Keratinocyte (primary cell): ENCODE data around the gene ABHD2. TPM values are rescaled to one million over a fixed set of nuclear protein-coding genes. Genes with fewer than 3 reads are reported as not detected.

ENCODE experiments used
- DNase-seq: peaks from one replicate; pipeline ENCODE4 v3.0.0-alpha.2; 2011; ENCODE audit warnings: low read depth, missing footprints, low spot score
- FAIRE-seq: peaks from 2 replicates; lab custom pipeline; 2011; peaks lifted over from hg19 to GRCh38; lab: Jason Lieb, UNC
- H2AFZ ChIP-seq: 2 replicates; pipeline ENCODE4 v1.6.0; 2012; ENCODE audit warnings: low read length, control low read depth, inconsistent platforms; ENCODE audit not compliant: control insufficient read depth
- H3K27ac ChIP-seq: 2 replicates; pipeline ENCODE4 v1.5.1; 2011; ENCODE audit warnings: low read length; ENCODE audit not compliant: control insufficient read depth, insufficient read depth
- H3K27me3 ChIP-seq: 3 replicates; pipeline ENCODE4 v1.6.0; 2011; ENCODE audit warnings: low read length; ENCODE audit not compliant: control insufficient read depth, insufficient read depth; ENCODE audit errors: extremely low read depth
- H3K36me3 ChIP-seq, 2 experiments: 2 replicates in 1 of 2; 3 replicates in 1 of 2; pipeline ENCODE4 v1.5.1; 2011; ENCODE audit warnings: low read length in 2 of 2, mild to moderate bottlenecking in 1 of 2; ENCODE audit not compliant: control insufficient read depth in 2 of 2, insufficient read depth in 2 of 2; ENCODE audit errors: extremely low read depth in 1 of 2
- H3K4me1 ChIP-seq: 3 replicates; pipeline ENCODE4 v1.5.1; 2011; ENCODE audit warnings: low read length; ENCODE audit not compliant: control insufficient read depth, insufficient read depth; ENCODE audit errors: extremely low read depth
- H3K4me2 ChIP-seq: 3 replicates; pipeline ENCODE4 v1.6.0; 2011; ENCODE audit warnings: low read depth, low read length; ENCODE audit not compliant: control insufficient read depth, insufficient read depth; ENCODE audit errors: extremely low read depth
- H3K4me3 ChIP-seq, 3 experiments: fragments of 200-600 bp in 1 of 3; sonication (generic) in 1 of 3; 2 replicates in 2 of 3; 3 replicates in 1 of 3; pipeline ENCODE4 v1.5.1; 2011 to 2016; ENCODE audit warnings: low read length in 3 of 3, mild to moderate bottlenecking in 3 of 3, control low read depth in 2 of 3, inconsistent platforms in 1 of 3, low read depth in 1 of 3, mixed read lengths in 1 of 3, mixed run types in 1 of 3, moderate library complexity in 1 of 3; ENCODE audit not compliant: control insufficient read depth in 2 of 3, insufficient read depth in 2 of 3; ENCODE audit errors: extremely low read depth in 1 of 3
- H3K79me2 ChIP-seq: 2 replicates; pipeline ENCODE4 v1.6.0; 2012; ENCODE audit warnings: low read length; ENCODE audit not compliant: control insufficient read depth, insufficient read depth
- H3K9ac ChIP-seq: 3 replicates; pipeline ENCODE4 v1.6.0; 2011; ENCODE audit warnings: low read length; ENCODE audit not compliant: control insufficient read depth, insufficient read depth; ENCODE audit errors: extremely low read depth
- H3K9me1 ChIP-seq: 3 replicates; pipeline ENCODE4 v1.6.0; 2011; ENCODE audit warnings: low read length; ENCODE audit not compliant: control insufficient read depth, insufficient read depth; ENCODE audit errors: extremely low read depth
- H3K9me3 ChIP-seq: 2 replicates; pipeline ENCODE4 v1.5.1; 2012; ENCODE audit warnings: low read depth, low read length; ENCODE audit not compliant: control insufficient read depth
- H4K20me1 ChIP-seq: 3 replicates; pipeline ENCODE4 v1.6.0; 2011; ENCODE audit warnings: low read length; ENCODE audit not compliant: control insufficient read depth, insufficient read depth; ENCODE audit errors: extremely low read depth
- EZH2 ChIP-seq: IDR thresholded peaks from one replicate; pipeline ENCODE4 v1.6.1; 2012; ENCODE audit warnings: inconsistent platforms, mild to moderate bottlenecking, low read length, moderate library complexity
- dilution Hi-C: fragments of 300-500 bp; cut with MboI; formaldehyde crosslinking; loops from one replicate; pipeline ENCODE4 v1.7.0; 2020; ENCODE audit warnings: low sequenced_read_pairs; ENCODE audit not compliant: extremely low pct_ligation_motif_present
- polyA plus RNA-seq, 5 experiments: library from polyadenylated mRNA; depleted of rRNA in 3 of 5; stranded (reverse) in 3 of 5; stranded (forward) in 1 of 5; unstranded in 1 of 5; fragments of >200 nt; gene quantifications; 1 replicate in 1 of 5; 2 replicates in 3 of 5; 3 replicates in 1 of 5; pipeline versions ENCODE4 v1.2.1 to v1.2.3, GENCODE V29; 2011 to 2012; ENCODE audit warnings: missing spikeins in 2 of 5, low read depth in 1 of 5, low replicate concordance in 1 of 5
- TF ChIP-seq, protein P1 (sequence below), 3 experiments: IDR thresholded peaks in 1 of 3; conservative IDR thresholded peaks in 1 of 3; optimal IDR thresholded peaks in 1 of 3; 2 replicates in 2 of 3; 3 replicates in 1 of 3; pipeline versions ENCODE3 to v1.5.1; 2011; ENCODE audit warnings: low read length in 3 of 3, mild to moderate bottlenecking in 3 of 3, moderate library complexity in 2 of 3, control low read depth in 1 of 3, inconsistent platforms in 1 of 3; ENCODE audit not compliant: insufficient read depth in 2 of 3; ENCODE audit errors: extremely low read depth in 1 of 3

Gene ABHD2
- polyA plus RNA-seq, 1 donor (not counting 4 experiments of a cell fraction or from before 2014, with no cell fraction given): 22.8 TPM

- no peak overlapping the region for H3K9ac ChIP-seq
- H4K20me1 ChIP-seq: no peaks in the 10 kb centered on the region
- H3K4me3 ChIP-seq: no peak overlapping the region
- H3K27ac ChIP-seq: no peak overlapping the region
- FAIRE-seq (no peak), DNase-seq (no peak)
- no peaks in the 10 kb centered on the region for H3K9me3 ChIP-seq
- no peaks in the 10 kb centered on the region for H3K36me3 ChIP-seq
- no peaks in the 10 kb centered on the region for H3K79me2 ChIP-seq
- TF ChIP-seq EZH2: no peak
- TF ChIP-seq, protein P1, sequence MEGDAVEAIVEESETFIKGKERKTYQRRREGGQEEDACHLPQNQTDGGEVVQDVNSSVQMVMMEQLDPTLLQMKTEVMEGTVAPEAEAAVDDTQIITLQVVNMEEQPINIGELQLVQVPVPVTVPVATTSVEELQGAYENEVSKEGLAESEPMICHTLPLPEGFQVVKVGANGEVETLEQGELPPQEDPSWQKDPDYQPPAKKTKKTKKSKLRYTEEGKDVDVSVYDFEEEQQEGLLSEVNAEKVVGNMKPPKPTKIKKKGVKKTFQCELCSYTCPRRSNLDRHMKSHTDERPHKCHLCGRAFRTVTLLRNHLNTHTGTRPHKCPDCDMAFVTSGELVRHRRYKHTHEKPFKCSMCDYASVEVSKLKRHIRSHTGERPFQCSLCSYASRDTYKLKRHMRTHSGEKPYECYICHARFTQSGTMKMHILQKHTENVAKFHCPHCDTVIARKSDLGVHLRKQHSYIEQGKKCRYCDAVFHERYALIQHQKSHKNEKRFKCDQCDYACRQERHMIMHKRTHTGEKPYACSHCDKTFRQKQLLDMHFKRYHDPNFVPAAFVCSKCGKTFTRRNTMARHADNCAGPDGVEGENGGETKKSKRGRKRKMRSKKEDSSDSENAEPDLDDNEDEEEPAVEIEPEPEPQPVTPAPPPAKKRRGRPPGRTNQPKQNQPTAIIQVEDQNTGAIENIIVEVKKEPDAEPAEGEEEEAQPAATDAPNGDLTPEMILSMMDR (optimal IDR thresholded peaks at IDR 0.05 in 1 of 3, IDR thresholded peaks at IDR 0.05 in 1 of 3, conservative IDR thresholded peaks at IDR 0.05 in 1 of 3; ENCODE audit: extremely low read depth in 1 of 3, insufficient read depth in 2 of 3, low read length in 3 of 3): no peak
- H3K4me1 ChIP-seq: no peaks in the 10 kb centered on the region
- dilution Hi-C loops: loop anchor here (10.0 kb wide), 1 partner anchor 136 kb away; no protein-coding TSS in a partner anchor
- H3K9me1 ChIP-seq: no peaks in the 10 kb centered on the region
- H3K4me2 ChIP-seq: no peak overlapping the region
- H2AFZ ChIP-seq: no peak overlapping the region
- H3K27me3 ChIP-seq: peaks cover 7% of the 10 kb centered on the region
Observed at GRCh38 chr15:89058376-89058775, 29.9 kb upstream of the ABHD2 start.

DNA sequence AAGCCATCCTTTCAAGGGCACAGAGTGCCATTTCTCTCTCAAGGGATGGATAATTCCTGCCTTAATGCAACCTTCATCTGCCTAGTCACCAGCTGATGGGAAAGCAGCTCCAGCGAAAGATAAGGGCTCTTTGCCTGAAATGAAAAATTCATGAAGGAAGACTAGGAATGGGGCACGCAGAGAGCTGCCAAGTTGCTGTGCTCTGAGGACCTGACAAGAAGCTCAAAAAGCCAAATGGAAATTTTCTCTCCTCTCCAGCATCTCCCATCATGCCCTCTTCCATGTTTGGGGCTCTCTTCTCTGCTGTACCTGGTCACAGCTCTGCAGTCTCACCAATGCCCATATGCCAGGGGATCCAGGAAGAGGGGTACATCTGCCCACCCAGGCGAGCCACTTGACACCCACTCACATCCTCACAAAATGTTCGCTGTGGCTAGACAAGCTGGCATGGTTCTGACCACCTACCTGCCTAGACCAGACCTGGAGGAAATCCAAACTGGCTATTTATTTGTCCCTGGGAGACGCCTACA, 29.3 kb upstream of the ABHD2 start:
- Histone ChIP-seq H3K27me3 (peaks cover 7% of the 10 kb centered on the region), H3K4me2 (no peak overlapping the region), H3K4me3 (no peak overlapping the region), H4K20me1 (no peaks in the 10 kb centered on the region), H3K36me3 (no peaks in the 10 kb centered on the region), H3K9me1 (no peaks in the 10 kb centered on the region), H3K9me3 (no peaks in the 10 kb centered on the region), H3K9ac (no peak overlapping the region), H3K79me2 (no peaks in the 10 kb centered on the region), H3K27ac (no peak overlapping the region), H3K4me1 (no peaks in the 10 kb centered on the region), H2AFZ (no peak overlapping the region)
- FAIRE-seq (no peak), DNase-seq (no peak)
- TF ChIP-seq EZH2: no peak
- TF ChIP-seq, protein P1 (optimal IDR thresholded peaks at IDR 0.05 in 1 of 3, IDR thresholded peaks at IDR 0.05 in 1 of 3, conservative IDR thresholded peaks at IDR 0.05 in 1 of 3; ENCODE audit: extremely low read depth in 1 of 3, insufficient read depth in 2 of 3, low read length in 3 of 3): no peak
- dilution Hi-C loops: loop anchor here (10.0 kb wide), 1 partner anchor 136 kb away; no protein-coding TSS in a partner anchor
